H9 (cell line): ENCODE results near the gene EPHA1. TPM values are rescaled to one million over a fixed set of nuclear protein-coding genes. Genes with fewer than 3 reads are reported as not detected.

Experiments
- DNase-seq: peaks from one replicate; pipeline ENCODE4 v3.0.0-alpha.2; 2017
- H2AFZ ChIP-seq: one replicate; pipeline ENCODE4 v1.6.1; 2013; ENCODE audit warnings: mild to moderate bottlenecking, low read length, control low read depth, moderate library complexity
- H2AK5ac ChIP-seq: 2 replicates; pipeline ENCODE4 v1.6.1; 2013; ENCODE audit warnings: low read length, control low read depth, mixed read lengths; ENCODE audit not compliant: insufficient read length
- H2BK120ac ChIP-seq: one replicate; pipeline ENCODE4 v1.6.1; 2013; ENCODE audit warnings: low read depth, mild to moderate bottlenecking, low read length, control low read depth, inconsistent platforms; ENCODE audit not compliant: poor library complexity, severe bottlenecking
- H2BK12ac ChIP-seq: 2 replicates; pipeline ENCODE4 v1.6.1; 2013; ENCODE audit warnings: low read length, control low read depth, mixed read lengths, low read depth; ENCODE audit not compliant: insufficient read length
- H2BK15ac ChIP-seq: 2 replicates; pipeline ENCODE4 v1.6.1; 2013; ENCODE audit warnings: low read depth, low read length, control low read depth
- H2BK20ac ChIP-seq: one replicate; pipeline ENCODE4 v1.6.1; 2013; ENCODE audit warnings: low read depth, mild to moderate bottlenecking, low read length, control low read depth, inconsistent platforms; ENCODE audit not compliant: poor library complexity, severe bottlenecking
- H2BK5ac ChIP-seq: 2 replicates; pipeline ENCODE4 v1.6.1; 2013; ENCODE audit warnings: low read length, control low read depth, mixed read lengths; ENCODE audit not compliant: insufficient read length
- H3K14ac ChIP-seq: 2 replicates; pipeline ENCODE4 v1.6.1; 2013; ENCODE audit warnings: low read length, control low read depth; ENCODE audit not compliant: insufficient read depth
- H3K18ac ChIP-seq: 2 replicates; pipeline ENCODE4 v1.6.1; 2013; ENCODE audit warnings: low read depth, mild to moderate bottlenecking, mixed read lengths, low read length, control low read depth; ENCODE audit not compliant: insufficient read length
- H3K23ac ChIP-seq: 2 replicates; pipeline ENCODE4 v1.6.1; 2013; ENCODE audit warnings: low read length, control low read depth, mixed read lengths, low read depth; ENCODE audit not compliant: insufficient read length
- H3K23me2 ChIP-seq: 2 replicates; pipeline ENCODE4 v1.6.1; 2013; ENCODE audit warnings: low read depth, mild to moderate bottlenecking, mixed read lengths, low read length, control low read depth; ENCODE audit not compliant: insufficient read length, poor library complexity, severe bottlenecking
- H3K27ac ChIP-seq: 2 replicates; pipeline ENCODE4 v1.5.1; 2013; ENCODE audit warnings: low read length, control low read depth, mixed read lengths, low read depth; ENCODE audit not compliant: insufficient read length
- H3K27me3 ChIP-seq: 2 replicates; pipeline ENCODE4 v1.6.1; 2013; ENCODE audit warnings: low read length, control low read depth, inconsistent platforms; ENCODE audit not compliant: insufficient read depth
- H3K4ac ChIP-seq: 2 replicates; pipeline ENCODE4 v1.6.1; 2013; ENCODE audit warnings: low read depth, mild to moderate bottlenecking, control low read depth, inconsistent platforms, low read length, moderate library complexity
- H3K4me1 ChIP-seq: 2 replicates; pipeline ENCODE4 v1.6.1; 2013; ENCODE audit warnings: low read length, control low read depth, inconsistent platforms; ENCODE audit not compliant: insufficient read depth
- H3K4me2 ChIP-seq: 2 replicates; pipeline ENCODE4 v1.6.1; 2013; ENCODE audit warnings: low read length, control low read depth, mixed read lengths; ENCODE audit not compliant: insufficient read length, insufficient read depth
- H3K56ac ChIP-seq: 2 replicates; pipeline ENCODE4 v1.6.1; 2013; ENCODE audit warnings: low read depth, mild to moderate bottlenecking, mixed read lengths, low read length, control low read depth; ENCODE audit not compliant: insufficient read length
- H3K79me1 ChIP-seq: 2 replicates; pipeline ENCODE4 v1.6.1; 2013; ENCODE audit warnings: low read depth, mild to moderate bottlenecking, moderate library complexity, low read length, control low read depth, inconsistent platforms; ENCODE audit not compliant: insufficient read depth, poor library complexity, severe bottlenecking
- H3K79me2 ChIP-seq: 2 replicates; pipeline ENCODE4 v1.6.1; 2013; ENCODE audit warnings: low read length, control low read depth, inconsistent platforms; ENCODE audit not compliant: insufficient read depth
- H3K9ac ChIP-seq: 2 replicates; pipeline ENCODE4 v1.6.1; 2013; ENCODE audit warnings: low read length, control low read depth, mixed read lengths; ENCODE audit not compliant: insufficient read length; ENCODE audit errors: extremely low read depth
- H3K9me3 ChIP-seq: one replicate; pipeline ENCODE4 v1.6.1; 2013; ENCODE audit warnings: low read depth, low read length, inconsistent platforms; ENCODE audit not compliant: control insufficient read depth
- H3T11ph ChIP-seq: one replicate; pipeline ENCODE4 v1.6.1; 2013; ENCODE audit warnings: mild to moderate bottlenecking, low read length, control low read depth, inconsistent platforms
- H4K20me1 ChIP-seq: one replicate; pipeline ENCODE4 v1.6.1; 2013; ENCODE audit not compliant: control insufficient read depth, insufficient read length, insufficient read depth
- H4K5ac ChIP-seq: 2 replicates; pipeline ENCODE4 v1.6.1; 2013; ENCODE audit warnings: low read depth, mild to moderate bottlenecking, mixed read lengths, low read length, control low read depth; ENCODE audit not compliant: insufficient read length
- H4K8ac ChIP-seq: replicated peaks from 2 replicates; pipeline ENCODE4 v1.6.1; 2013; ENCODE audit warnings: low read length, control low read depth, mixed read lengths, low read depth; ENCODE audit not compliant: insufficient read length
- H4K91ac ChIP-seq: 2 replicates; pipeline ENCODE4 v1.6.1; 2013; ENCODE audit warnings: low read depth, mild to moderate bottlenecking, moderate library complexity, mixed read lengths, low read length, control low read depth; ENCODE audit not compliant: insufficient read length
- H3K27ac Mint-ChIP-seq, 3 experiments: 2 replicates in 2 of 3; 3 replicates in 1 of 3; pipeline ENCODE4 v1.8.0; 2020 to 2021; ENCODE audit warnings: mixed read lengths in 3 of 3, mild to moderate bottlenecking in 1 of 3, moderate library complexity in 1 of 3
- H3K27me3 Mint-ChIP-seq: 2 replicates; pipeline ENCODE4 v1.8.0; 2021; ENCODE audit warnings: low read depth, mild to moderate bottlenecking, moderate library complexity, mixed read lengths
- H3K36me3 Mint-ChIP-seq, 3 experiments: 2 replicates in 2 of 3; 3 replicates in 1 of 3; pipeline ENCODE4 v1.8.0; 2020 to 2021; ENCODE audit warnings: low read depth in 3 of 3, mixed read lengths in 3 of 3; ENCODE audit not compliant: insufficient read depth in 1 of 3
- H3K4me1 Mint-ChIP-seq, 2 experiments: 2 replicates each; pipeline ENCODE4 v1.8.0; 2020; ENCODE audit warnings: mixed read lengths in 2 of 2
- H3K4me3 Mint-ChIP-seq, 2 experiments: 2 replicates in 1 of 2; 3 replicates in 1 of 2; pipeline ENCODE4 v1.8.0; 2020 to 2021; ENCODE audit warnings: mild to moderate bottlenecking in 2 of 2, mixed read lengths in 2 of 2, moderate library complexity in 1 of 2
- H3K9me3 Mint-ChIP-seq, 2 experiments: 2 replicates in 1 of 2; 3 replicates in 1 of 2; pipeline ENCODE4 v1.8.0; 2020; ENCODE audit warnings: mild to moderate bottlenecking in 2 of 2, mixed read lengths in 2 of 2, moderate library complexity in 1 of 2
- CTCF ChIP-seq: fragments of 200-600 bp; sonication (generic); conservative IDR thresholded peaks from 3 replicates; pipeline ENCODE4 v1.8.0; 2021; ENCODE audit warnings: antibody characterized with exemption, mild to moderate bottlenecking
- WGBS: extraction: QIAGEN DNeasy Blood & Tissue Kit; methylation state at CpG from one replicate; pipeline ENCODE4 v1.1.7; 2013; ENCODE audit warnings: missing lambda C conversion rate, low lambda C conversion rate, mixed read lengths; ENCODE audit not compliant: insufficient read length; ENCODE audit errors: extremely low coverage; 5-methylcytosine and 5-hydroxymethylcytosine counted together
- total RNA-seq: library from RNA; stranded (reverse); gene quantifications from 2 replicates; pipeline ENCODE4 v1.2.1, GENCODE V29; 2021

EPHA1 gene
- total RNA-seq, 1 experiment from 2014 or later: 109 TPM

GRCh38 chr7:143407287-143408251 lies 1.1 kb downstream of the EPHA1 start:
- H3K27ac ChIP-seq: no peak overlapping the region
- H3K27ac Mint-ChIP-seq: peak overlapping the region; percentile 83 to 96 (median 87)

More at GRCh38 chr7:143407287-143408251, 1.1 kb downstream of the EPHA1 start:
- H3K9me3 Mint-ChIP-seq: no peaks in the 10 kb centered on the region
- H2BK20ac ChIP-seq: no peak overlapping the region
- no peak overlapping the region for H3K18ac ChIP-seq
- no peaks in the 10 kb centered on the region for H3K27me3 Mint-ChIP-seq
- no peak overlapping the region for H2BK120ac ChIP-seq
- H3K4me1 ChIP-seq: peaks cover 30% of the 10 kb centered on the region
- no peak for DNase-seq
- H3K56ac ChIP-seq: no peak overlapping the region
- peaks cover 73 to 77% of the 10 kb centered on the region in 2 experiments for H3K4me1 Mint-ChIP-seq
- peak overlapping the region; percentile 83; the same call in 1 of the 2 replicates for H3K14ac ChIP-seq
- H2AFZ ChIP-seq: no peak overlapping the region
- no peak overlapping the region for H3T11ph ChIP-seq
- H3K9me3 ChIP-seq: no peaks in the 10 kb centered on the region
- no peak overlapping the region for H3K23ac ChIP-seq
- peak overlapping the region; percentile 65 for H3K9ac ChIP-seq
- no peak overlapping the region for H2AK5ac ChIP-seq
- peaks cover 12% of the 10 kb centered on the region; the same call in 1 of the 2 replicates for H3K79me2 ChIP-seq
- no peaks in the 10 kb centered on the region for H4K20me1 ChIP-seq
- peaks cover 29 to 35% (median 32%) of the 10 kb centered on the region in 3 experiments for H3K36me3 Mint-ChIP-seq
- H2BK5ac ChIP-seq: no peak overlapping the region
- H4K91ac ChIP-seq: no peak overlapping the region
- peak overlapping the region; percentile 87 for H3K4me2 ChIP-seq
- H3K79me1 ChIP-seq: no peaks in the 10 kb centered on the region
- H2BK15ac ChIP-seq: no peak overlapping the region
- no peaks in the 10 kb centered on the region for H3K27me3 ChIP-seq
- WGBS: no CpG with 5 or more reads among the region's 13 CpGs
- H3K23me2 ChIP-seq: peaks cover 10% of the 10 kb centered on the region
- TF ChIP-seq CTCF: no peak
- H4K8ac ChIP-seq: no peak overlapping the region
- peak overlapping the region; percentile 87 to 96 for H3K4me3 Mint-ChIP-seq
- no peak overlapping the region for H4K5ac ChIP-seq
- H2BK12ac ChIP-seq: no peak overlapping the region
- H3K4ac ChIP-seq: no peak overlapping the region
